ENCODE results near the gene ILKAP.

DNA sequence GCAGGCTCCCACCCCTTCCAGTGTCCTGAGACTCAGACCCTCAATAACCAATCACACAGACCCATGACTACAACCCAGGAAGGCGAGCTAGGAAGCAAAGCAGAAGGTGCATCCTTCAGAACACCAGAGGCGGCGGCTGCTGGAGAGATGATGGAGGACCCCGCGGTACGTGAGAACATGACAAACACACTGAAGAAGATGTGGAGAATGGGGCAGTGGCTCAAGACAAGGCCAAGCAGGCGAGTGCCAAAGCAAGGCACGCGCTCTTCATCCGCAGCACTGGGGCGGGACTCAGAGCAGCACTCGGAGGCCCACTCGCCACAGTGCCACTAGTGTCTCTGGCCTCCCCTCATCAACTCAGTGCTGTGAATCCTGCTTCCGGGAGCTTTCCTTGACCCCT is 31.1 kb downstream of the ILKAP start:
- no peak for TF ChIP-seq POLR2A (IDR thresholded peaks at IDR 0.05)
- TF ChIP-seq, protein P1, sequence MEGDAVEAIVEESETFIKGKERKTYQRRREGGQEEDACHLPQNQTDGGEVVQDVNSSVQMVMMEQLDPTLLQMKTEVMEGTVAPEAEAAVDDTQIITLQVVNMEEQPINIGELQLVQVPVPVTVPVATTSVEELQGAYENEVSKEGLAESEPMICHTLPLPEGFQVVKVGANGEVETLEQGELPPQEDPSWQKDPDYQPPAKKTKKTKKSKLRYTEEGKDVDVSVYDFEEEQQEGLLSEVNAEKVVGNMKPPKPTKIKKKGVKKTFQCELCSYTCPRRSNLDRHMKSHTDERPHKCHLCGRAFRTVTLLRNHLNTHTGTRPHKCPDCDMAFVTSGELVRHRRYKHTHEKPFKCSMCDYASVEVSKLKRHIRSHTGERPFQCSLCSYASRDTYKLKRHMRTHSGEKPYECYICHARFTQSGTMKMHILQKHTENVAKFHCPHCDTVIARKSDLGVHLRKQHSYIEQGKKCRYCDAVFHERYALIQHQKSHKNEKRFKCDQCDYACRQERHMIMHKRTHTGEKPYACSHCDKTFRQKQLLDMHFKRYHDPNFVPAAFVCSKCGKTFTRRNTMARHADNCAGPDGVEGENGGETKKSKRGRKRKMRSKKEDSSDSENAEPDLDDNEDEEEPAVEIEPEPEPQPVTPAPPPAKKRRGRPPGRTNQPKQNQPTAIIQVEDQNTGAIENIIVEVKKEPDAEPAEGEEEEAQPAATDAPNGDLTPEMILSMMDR (IDR thresholded peaks at IDR 0.05): no peak
